HG03520 (cell line): ENCODE results near the gene CCN5.
"Not testable (repeated sequence)": the region's sequence is repeated elsewhere in the genome, so short reads cannot be mapped to it uniquely, and the experiment has no call there.

Experiments
- ATAC-seq: cut with Tn5 transposase; IDR thresholded peaks from one replicate; pipeline ENCODE4 v1.9.1; 2021; ENCODE audit warnings: mild to moderate bottlenecking, moderate library complexity; ENCODE audit not compliant: unreplicated experiment

The CCN5 gene

DNA sequence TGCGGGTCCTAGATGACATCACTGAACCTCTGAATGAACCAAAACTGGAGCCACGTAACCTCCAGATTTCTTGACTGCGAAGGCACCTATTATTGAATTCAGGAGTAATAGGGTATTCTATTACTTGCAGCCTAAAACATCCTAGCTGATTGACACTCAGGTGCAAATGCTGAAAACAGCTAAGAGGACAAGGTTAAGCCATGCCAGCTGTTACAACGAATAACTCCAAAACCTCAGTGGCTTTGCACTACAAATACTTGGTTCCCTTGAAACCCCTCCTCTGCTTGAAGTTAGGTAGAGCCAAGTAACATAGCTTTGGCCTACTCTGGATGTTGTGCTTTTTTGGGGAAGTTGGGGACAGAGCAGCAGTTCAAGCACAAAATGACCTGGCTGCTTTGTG is 21.0 kb upstream of the CCN5 start:
- no peak for ATAC-seq

DNA sequence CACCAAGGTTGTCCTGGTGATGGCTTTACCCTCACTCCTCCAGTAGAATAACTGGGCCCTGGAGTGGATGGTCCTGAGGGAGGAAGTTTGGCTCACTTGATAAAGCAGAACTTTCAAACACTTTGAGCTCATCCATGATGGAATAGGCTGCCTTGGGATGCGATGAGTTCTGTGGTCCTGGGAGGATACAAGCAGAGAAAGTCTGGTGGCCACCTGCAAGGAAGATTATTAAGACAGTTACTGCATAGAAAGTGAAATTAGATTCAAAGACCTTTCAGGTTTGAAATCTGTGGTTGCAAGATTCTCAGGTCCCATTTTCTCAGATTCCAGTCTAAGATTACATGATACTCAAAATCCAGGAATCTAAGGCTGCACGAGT is 19.9 kb upstream of the CCN5 start:
- no peak for ATAC-seq

DNA sequence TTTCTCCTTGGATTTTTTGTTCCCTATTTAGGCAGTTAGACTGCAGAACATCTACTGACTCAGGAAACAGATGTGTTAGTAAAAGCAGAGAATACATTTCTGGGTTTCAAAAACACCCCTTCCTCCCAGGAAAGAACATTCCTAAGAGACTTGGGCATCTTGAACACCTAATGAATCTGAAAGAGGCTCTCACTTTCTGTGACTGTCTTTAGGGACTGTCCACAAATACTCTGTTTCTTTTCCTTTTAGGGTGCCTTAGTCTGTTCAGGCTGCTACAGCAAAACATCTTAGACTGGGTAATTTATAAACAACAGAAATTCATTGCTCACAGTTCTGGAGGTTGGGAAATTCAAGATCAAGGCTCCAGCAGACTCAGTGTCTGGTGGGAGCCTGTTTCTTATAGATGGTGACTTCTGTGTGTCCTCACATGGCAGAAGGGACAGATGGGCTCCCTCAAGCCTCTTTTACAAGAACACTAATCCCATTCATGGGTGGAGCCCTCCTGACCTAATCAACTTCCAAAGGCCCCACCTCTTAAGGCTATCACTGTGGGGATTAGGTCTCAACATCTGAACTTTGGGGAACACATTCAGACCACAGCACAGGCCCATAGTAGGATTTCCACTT is 19.4 kb upstream of the CCN5 start:
- ATAC-seq = no peak

DNA sequence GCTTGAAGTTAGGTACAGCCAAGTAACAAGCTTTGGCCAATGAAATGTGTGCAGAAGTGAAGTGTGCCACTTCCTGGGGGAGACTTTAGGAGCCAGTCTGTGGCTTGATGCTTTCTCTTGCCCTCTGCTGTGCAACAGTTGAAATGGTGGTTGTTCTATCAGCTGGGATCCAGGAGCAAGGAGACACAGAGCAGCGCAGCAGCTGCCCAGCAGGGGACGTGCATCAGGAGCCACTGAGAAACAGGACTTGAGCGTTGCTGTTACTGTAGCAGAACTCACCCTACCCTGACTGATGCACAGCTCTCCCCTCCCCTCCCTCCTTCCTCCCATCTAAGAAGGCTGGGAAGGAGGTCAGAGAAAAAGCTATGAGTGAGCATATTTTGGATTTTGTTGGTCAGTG is 18.9 kb upstream of the CCN5 start:
- ATAC-seq = no peak

DNA sequence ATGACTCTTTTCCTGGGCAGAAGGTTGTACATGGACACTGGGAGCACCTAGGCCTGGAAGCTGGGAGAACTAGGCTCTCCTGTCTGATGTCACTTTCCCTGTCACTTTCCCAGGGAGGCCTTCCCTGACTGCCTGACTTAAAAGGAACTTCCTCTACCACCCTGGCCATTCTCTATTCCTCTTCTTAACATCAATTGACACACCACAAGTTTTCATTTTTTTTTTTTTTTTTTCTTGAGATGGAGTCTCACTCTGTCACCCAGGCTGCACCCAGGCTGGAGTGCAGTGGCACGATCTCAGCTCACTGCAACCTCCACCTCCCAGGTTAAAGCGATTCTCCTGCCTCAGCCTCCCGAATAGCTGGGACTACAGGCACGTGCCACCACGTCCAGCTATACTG is 18.1 kb upstream of the CCN5 start:
- not testable (repeated sequence) for ATAC-seq

DNA sequence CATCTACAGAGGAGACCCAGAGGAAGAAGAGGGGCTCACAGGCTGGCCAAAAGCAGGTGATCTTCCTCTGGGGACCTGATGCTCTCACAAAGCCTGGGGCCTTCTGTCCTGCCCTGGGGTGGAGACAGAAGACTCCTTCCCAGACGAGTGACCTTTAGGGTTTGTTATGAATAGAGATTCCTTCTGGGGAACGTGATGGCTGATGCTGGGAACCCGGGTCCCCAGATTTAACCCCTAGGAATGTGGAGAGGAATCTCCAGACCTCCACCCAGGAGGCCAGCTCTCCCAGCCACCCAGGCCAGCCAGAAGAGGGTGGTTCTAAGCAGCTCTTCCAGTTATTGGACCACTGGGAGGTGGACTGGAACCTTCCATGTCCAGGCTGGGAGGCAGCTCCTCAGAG is 16.8 kb upstream of the CCN5 start:
- ATAC-seq = no peak

DNA sequence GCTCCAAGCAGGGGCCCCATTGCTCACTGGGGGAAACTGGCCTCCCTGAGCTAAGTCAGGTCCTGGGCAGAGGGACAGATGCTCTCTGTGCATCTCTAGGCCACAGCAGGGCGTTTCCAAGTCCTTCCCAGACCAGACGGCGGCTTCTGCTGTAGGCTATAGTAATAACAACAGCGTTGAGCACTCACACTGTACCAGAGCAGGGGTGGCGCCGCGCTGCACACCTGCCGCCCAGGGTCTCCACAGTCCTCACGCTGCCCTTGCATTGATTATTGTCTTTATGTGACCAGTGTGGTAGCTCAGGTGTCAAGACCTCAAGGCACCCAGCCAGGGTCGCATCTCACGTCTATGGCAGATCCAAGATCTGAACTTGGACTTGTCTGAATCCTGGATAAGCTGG is 14.9 kb upstream of the CCN5 start:
- no peak for ATAC-seq

DNA sequence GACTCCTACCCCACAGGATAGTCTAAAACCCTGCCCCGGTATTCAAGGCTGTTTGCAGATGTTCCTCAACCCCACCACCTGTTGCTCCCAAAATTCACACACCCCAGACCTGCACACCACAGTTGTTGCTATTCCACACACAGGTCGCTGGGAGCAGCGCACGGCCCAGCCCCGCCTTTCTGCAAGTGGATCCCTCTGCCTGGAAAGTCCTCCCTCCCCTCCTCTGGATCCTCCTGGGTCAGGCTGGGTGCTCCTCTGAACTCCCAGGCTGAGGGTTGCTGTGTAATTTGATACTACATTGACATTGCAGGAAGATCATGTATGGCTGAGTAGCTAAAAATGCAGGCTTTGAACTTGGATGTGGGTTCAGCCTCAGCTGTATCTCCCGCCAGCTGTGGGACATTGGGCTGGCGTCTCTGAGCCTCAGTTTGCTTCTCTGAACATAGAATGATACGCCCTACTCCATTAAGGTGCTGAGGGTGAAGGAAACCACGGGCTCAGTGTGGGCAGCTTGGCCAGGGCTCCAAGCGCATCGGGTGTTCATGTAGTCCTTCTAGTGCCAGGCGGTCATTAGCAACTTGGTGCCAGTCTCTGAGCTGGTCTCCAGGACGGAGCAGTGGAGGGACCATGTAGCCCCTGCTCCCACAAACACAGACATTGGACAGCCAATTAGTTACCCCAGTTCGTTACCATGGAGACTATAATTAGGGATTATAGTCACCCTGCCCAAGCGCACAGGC is 13.9 kb upstream of the CCN5 start:
- no peak for ATAC-seq

DNA sequence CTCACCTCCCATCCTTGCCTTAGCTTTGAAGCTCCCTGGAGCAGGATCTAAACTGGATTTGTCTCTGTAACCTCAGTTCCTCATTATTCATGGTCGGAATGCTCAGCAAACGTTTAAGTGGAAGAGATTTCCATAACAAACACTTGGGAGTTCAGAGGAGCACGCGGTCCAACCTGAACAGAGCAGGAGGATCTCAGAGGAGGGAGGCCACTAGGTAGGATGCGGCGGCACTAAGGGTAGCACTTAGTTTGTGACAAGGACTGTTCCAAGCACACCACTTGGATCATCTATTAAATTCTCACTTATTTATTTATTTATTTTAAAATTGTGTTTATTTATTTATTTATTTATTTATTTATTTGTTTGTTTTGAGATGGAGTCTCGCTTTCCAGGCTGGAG is 13.3 kb upstream of the CCN5 start:
- no peak for ATAC-seq

DNA sequence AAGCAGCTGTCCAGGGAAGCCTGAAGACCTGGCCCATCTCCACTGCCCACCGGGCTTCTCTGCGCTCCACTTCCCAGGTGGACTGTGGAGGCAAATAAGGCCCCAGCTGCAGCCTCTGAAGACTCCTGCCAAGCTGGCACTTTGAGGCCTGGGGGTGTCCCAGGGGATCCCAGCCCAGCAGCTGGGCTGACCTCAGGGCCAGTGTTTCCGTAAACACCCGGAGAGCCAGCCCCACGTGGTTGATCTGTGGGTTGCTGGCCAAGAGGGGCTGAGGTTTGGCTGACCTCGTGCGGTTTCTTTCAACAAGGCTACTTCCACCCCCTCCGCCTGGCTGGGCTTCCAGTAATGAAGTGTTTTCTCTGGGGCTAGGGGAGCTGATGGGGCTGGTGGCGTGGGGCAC is 12.4 kb upstream of the CCN5 start:
- no peak for ATAC-seq

DNA sequence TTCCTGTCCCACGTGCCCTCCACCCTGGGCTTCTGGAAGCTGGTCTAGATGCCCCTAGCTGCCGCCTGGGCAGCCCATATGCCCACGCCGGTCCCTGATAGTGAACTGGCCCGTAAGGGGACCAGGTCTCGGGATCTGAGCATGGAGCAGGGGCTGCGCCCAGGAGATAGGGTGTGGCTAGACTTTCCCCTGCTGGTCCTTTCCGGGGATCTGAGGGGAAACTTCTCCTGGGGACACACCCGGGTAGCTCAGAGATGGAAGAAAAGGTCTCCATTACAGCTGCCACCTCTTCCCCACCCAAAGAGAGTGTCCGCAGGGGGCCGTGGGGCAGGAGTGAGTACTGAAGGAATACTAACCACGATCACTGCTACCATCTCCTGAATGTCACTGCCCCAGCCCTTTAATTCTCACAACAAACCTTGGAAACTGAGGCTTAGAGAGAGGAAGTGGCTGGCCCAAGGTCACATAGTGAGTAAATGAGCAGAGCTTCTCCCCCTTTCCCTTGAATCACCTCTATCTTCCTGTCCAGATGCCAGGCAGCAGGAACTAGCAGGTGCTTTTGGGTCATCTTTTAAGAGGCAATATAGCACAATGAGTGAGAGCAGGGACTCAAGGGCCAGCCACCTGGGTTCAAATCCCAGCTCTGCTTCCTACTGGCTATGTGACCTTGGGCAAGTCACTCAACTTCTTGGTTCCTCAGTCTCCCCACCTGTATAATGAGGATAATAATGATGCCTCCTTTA is 11.8 kb upstream of the CCN5 start:
- ATAC-seq = no peak

DNA sequence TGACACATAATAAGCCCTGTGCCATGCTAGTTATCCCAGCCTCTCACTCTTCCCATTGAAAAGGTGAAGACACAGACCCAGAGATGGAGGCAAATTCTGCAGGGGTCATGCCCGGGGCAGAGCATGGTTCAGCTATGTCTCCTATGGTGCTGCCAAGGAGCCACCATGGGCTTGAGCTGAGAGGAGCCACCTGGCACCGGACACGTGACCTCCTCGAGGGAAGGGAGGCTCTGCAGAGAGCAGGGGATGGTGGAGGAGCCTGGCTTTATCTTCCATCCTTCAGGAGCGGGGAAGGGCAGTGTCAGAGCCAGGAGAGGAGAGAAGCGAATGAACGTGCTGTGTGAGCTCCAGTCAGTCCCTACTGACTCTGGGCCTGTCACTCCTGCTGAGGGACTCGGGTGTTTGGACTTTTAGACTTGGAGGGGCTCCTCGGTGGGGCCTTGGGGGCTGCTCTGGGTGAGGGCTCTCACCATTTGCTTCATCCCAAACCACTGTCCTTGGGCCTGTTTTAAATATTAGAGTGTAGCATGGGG is 11.1 kb upstream of the CCN5 start:
- ATAC-seq = no peak

DNA sequence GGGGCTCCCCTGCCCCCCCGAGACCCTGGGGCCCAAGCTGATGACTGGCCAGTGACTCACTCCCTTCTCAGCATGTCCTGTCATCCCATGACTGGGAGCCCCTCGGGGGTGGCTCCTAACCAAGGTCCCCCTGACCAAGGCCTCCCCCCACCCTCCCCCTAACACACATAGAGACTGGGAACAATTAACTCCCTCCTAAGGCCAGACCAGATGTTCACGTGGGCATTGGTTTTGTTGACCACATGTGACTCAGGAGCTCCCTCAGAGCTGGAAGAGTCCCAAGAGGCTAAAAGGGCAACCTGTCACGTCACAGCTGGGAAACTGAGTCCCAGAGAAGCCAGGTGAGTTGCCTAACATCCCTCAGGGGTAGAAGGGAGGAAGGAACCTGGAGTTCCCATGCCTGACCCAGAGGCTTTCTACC is 10.6 kb upstream of the CCN5 start:
- no peak for ATAC-seq

DNA sequence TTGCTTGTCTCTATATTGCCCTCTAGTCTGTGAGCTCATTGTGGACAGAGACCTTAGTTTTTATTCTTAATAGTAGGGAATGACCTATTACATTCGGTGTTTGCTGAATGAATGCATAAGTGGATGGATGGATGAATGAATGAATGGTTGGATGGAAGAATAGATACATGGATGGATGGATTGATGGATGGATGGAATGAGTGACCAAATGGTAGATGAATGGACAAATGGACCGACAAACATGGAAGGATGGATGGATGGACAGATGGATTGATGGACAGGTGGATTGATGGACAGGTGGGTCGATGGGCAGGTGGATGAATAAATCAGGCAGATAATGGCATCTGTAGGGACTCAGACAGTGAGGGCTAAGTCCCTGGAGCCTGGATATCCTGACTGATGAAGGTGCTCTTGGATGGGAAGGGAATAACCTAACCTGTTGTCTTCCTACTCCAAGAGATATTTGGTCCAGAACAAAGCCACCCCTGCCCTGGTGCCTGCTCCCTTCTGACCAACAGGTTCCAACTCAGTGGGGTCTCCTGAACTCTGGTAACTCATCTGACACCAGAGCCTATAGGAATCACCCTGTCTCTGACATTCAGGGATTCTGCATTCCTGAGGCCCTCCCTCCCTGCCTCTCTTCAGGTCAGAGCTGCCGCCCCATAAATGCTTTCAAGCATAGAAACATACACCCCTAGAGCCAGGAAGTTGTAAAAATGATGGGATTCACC is 9.6 kb upstream of the CCN5 start:
- no peak for ATAC-seq

DNA sequence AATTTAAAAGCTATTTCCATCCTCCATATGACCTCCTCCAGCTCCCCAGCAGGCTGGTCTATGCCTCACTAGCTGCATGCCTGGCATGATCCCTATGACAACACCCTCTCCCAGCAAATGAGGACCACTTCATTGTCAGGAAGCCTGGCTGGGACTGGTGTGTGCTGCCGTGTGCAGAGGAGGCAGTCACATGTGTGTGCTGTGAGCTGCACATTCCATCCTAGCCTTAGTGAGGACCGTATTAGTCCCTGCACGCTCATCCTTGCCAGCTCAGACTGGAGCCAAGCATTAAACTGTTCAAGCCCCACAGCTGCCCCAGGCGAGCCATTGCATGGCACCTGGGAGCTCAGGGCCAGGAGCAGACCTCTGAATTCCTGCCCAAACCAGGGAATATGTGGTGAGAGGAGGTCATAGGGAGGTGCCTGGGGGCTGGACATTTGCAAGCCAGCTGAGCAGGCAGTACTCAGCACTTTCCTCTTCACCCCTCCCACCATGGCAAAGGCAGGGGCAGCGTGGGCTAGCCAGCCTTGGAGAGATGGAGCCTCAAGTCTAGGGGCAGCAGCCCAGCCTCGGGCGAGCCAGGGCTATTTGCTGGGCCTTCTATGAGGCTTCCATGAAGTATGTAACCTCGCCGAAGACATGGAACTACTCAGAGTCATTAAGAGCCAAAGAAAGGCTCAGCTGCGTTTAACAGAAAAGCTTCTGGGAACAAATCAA is 8.7 kb upstream of the CCN5 start:
- ATAC-seq = no peak

DNA sequence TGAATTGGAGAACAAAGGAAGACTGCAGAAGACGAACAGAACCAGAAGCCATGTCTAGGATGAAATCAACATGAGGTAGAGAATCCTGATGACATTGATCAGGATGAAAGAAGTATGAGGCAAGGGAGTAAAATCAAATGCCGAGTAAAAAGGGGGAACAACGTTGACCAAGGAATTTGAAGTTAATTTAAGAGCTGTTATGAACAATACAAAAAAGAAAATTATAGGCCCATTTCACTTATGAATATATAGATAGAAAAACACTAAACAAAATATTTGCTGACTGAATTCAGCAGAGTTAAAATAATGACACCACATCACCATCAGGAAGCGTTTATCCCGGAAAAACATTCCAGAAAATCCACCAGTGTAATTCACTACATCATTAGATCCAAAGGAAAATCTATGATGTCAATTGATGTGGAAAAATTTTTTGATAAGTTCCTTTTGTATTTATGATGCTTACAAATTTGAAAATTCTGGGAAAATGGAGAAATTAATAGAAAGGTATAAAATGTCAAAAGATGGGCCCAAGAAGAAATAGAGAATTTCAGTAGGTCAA is 8.1 kb upstream of the CCN5 start:
- ATAC-seq = no peak

DNA sequence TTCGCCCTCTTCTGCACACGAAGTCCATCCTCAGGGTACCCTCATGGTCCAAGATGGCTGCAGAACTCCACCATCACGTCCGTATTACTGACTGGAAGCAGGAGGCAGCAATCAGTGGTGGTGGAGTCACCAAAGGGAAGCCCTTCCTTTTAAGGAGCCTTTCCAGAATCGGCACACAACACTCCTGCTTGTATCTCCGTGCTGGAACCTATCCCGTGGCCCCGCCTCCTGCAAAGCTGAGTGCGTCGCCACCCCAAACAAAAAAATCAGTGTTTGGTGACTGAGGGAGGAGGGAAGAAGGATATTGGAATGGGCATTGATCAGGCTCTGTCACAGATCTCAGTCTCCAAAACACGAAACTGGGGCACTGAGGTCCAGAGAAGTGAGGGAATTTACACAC is 5.8 kb upstream of the CCN5 start:
- ATAC-seq = no peak

DNA sequence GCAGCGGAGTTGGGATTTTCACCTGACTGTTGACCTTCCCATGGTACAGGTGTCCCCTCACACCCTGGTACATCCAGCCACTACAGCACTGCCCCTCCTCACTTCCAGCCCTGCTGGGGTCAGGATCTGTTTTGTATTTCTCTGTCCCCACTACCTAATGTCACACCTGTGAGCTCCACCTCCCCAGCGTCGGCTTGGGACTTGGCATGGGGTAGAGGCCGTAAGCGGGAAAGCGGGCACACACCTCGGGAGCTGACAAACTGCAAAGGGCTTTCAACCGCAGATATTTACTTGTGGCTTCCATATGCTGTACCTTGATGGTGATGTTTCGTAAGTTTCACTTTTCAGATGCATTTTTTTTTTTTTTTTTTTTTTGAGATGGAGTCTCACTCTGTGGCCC is 5.4 kb upstream of the CCN5 start:
- no peak for ATAC-seq

DNA sequence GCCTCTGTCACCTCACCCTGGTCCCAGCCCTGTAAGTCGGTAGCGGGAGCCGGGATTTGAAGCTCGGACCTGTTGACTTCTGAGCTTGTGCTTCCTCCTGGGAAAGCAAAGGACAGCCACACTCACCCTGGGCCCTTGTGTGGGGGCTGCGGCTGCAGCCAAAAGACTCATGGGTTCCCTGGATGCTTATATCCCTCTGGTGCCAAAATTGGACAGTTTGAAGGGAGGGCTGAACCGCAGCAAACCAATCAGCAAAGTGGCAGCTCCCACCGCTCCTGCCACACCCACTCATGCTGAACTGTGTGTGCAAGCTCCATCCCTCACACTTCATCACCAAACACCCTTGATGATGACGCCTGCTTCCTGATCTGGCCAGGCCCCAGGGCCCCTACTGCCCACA is 3.9 kb upstream of the CCN5 start:
- ATAC-seq = no peak

DNA sequence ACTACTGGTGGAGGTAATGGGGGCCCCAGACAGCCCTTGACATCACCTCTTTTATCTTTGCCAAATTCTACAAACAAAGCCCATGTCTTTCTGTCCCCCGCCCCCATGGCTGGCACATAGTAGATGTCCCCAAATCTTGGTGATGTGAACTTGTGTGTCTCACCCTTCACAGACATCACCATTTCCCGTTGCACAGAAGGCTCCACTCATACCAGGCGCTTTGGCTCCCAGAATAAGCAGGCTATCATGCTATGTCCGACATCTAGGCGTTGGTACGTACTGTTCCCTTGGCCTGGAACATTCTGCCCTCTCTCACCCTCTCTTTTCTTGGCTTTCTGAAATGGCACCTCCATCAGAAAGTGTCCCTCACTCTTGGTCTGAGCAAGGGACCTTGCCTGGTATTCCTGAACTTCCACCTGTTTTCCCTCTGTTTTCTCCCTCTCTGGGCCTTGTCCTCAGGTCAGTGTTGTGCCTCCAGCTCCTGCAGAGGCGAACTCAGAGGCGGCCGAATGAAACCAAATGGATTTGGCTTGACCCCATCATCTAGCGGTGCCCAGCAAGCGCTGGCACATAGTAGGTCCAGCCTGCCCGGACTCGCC is 968 bp upstream of the CCN5 start:
- ATAC-seq = no peak
